HG02588 (cell line): ENCODE data around the gene UCHL5.
"Not testable (repeated sequence)": the region's sequence is repeated elsewhere in the genome, so short reads cannot be mapped to it uniquely, and the experiment has no call there.

Source experiments
- ATAC-seq: cut with Tn5 transposase; IDR thresholded peaks from one replicate; pipeline ENCODE4 v1.9.1; 2021; ENCODE audit warnings: mild to moderate bottlenecking, moderate library complexity; ENCODE audit not compliant: unreplicated experiment

UCHL5 gene

DNA sequence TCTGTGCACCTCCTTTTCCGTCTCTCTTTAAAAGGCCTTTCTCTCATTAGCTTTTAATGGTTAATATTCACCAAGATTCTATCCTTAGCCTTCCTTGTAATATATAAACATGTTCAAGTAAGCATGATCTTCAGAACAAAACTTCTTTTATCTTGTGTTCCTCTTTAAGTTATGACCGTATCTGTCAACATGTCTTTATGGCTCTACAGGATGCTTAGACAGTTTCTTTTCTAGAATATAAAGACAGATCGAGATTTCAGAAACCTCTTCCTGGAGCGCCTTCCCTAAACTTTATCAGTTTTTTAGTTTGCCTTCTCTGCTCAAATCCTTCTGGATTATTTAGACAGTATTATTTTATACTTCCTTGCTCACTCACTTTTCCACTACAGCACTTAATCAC, 7.4 kb upstream of the UCHL5 start:
- no peak for ATAC-seq

DNA sequence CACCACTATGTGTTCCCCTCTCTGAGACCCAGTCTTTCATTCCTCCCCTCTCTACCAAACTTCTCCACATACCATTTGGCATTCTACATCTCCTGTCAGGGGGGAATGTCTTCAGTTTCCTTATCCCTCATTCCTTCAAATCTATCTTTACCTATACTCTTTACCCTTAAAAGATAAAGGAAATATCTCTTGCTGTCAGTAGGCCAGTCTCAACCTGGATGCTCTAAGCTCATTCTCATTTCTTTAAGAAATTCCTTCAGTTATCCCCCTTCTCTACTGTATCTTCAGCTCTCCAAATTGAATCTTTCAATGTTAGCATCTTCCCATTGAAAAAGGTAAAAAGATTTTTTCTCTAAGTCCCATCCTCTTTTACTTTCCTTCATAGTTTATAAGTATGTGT, 6.8 kb upstream of the UCHL5 start:
- no peak for ATAC-seq

DNA sequence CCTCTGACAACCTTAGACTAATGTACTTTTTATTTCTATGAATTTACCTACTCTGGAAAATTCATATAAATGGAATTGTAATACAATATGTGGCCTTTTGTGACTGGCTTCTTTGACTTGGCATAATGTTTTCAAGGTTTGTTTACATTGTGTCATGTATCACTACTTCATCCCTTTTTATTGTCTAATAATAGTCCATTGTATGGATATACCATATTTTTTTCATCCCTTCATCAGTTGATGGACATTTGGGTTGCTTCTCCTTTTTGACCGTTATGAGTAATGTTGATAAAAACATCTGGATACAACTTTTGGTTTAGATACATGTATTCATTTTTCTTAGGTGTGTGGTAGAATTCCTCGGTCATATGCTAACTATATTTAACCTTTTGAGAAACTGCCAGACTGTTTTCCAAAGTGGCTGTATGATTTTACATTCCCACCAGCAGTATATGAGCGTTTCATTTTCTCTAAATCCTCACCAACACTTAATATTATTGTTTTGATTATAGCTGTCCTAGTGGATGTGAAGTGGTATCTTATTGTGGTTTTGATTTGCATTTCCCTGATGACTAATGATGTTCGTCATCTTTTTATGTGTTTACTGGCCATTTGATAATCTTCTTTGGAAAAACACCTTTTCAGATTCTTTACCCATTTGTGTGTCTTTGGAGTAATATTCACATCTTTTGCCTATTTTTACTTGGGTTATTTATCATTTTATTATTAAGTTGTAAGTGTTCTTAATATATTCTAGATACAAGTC, 3.7 kb upstream of the UCHL5 start:
- no peak for ATAC-seq

DNA sequence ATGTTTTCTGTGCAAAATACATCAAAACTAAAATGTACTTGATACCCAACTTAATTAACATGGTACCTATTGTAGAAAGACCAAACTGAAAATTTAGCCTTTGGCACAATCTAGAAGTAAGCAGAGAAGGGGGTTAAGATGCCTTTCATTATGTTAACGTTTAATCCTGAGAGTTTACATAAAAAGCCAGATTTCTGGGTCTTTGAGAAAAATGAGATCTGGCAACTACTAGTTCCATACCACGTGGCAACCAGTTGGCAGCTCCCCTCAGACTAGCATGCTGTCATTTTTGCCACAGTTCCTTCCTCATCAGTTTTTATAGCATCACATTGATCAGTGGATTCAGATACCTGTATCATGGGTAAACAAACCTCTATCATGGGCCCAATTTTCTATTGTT, 1.8 kb upstream of the UCHL5 start:
- no peak for ATAC-seq

DNA sequence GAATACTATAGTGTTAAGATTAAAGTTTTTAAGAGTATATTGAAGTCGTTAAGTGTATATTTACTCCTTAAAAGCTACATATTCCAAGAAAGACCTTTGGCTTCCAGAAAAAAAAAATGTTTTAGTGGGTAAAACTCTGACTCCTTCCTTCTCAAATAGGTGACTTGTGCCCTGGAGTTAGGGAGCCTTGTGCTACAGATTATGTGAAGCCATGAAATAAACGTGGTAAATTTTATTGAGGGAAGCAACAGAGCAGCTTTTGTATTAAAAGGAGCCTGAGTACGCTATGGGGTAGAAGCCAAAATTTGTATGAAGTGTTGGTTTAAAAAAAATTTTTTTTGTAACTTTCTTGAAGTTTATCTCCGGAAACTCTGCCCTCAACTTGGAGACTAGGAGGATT, 1.2 kb upstream of the UCHL5 start:
- ATAC-seq = no peak

DNA sequence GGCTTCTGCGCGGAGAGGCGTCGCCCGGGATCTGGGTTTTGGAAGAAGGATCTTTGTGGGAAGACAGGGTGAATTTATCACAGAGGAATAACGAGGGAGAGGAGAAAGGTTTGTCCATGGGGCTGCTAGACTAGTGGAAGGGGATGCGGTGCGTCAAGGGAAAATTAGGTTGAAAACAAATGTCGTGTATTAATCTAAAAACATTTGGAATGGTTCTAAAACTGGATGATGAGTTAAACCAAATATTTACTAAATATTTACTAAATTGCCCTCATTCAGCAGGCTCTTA, 899 bp upstream of the UCHL5 start:
- ATAC-seq = no peak

DNA sequence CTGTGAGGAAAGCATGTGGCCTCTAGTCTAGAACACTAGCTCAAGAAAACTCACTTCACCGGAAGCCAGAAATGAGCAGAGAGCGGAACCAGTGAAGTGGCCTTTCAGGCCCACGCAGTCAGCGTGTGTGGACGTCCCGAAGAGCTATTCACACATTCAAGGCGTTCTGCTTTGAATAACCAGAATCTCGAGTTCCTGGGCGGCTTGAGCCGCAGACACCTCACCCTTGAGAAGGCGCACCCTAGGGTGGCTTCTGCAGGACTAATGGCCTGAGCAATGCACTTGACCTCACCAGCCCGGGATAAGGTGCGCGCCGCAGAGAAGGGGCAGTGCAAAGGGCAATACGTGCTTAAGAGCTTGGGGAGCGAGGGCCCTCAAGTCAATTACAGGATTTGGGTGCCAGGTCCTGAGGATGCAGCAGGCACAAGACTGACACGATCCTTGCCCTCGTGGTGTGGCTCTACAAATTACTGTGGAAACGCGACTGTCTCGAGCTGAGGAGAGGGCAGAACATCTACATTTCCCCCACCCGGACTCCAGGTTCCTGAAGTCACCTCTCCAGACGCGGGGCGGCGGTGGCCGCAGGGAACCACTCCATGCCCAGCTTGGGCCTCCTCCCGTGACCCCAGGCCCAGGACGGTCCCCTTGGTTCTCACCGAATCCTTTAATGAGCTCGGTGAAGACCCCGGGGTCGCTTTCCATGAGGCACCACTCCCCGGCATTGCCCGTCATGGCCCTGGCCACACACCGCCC, 455 bp downstream of the UCHL5 start:
- ATAC-seq = peak; percentile 44

DNA sequence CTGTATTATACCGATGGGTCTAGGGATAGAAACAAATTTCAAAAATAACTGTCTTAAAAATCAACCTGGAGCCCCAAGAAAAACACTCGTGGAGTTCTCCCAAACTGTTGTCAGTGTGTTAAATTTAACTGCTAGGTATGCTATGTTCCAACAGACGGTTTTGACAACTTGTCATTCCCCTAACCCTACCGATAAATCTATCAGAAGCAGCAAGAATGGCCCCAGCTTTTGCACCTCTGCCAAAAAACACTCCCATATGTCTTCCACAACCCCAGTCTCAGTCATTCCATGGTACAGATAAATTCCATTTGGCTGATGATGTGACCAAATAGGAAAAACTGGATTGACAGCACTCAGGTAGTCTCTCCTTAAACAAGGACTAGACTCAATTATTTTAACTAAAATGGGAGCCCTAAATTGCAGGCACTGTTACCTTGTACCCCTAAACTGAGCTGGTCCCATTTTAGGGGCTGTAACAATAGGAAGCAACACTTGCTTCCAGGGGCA, 4.9 kb downstream of the UCHL5 start:
- no peak for ATAC-seq

DNA sequence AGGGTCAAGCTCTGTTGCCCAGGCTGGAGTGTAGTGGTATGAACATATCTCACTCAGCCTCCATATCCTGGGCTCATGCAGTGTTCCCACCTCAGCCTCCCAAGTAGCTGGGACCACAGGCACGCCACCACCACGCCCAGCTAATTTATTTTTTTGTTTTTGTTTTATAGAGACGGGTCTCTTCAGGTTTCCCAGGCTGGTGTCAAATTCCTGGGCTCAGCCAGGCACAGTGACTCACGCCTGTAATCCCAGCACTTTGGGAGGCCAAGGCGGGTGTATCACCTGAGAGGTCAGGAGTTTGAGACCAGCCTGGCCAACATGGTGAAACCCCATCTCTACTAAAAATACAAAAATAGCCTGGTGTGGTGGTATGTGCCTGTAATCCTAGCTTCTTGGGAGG, 10.2 kb downstream of the UCHL5 start:
- ATAC-seq = not testable (repeated sequence)

DNA sequence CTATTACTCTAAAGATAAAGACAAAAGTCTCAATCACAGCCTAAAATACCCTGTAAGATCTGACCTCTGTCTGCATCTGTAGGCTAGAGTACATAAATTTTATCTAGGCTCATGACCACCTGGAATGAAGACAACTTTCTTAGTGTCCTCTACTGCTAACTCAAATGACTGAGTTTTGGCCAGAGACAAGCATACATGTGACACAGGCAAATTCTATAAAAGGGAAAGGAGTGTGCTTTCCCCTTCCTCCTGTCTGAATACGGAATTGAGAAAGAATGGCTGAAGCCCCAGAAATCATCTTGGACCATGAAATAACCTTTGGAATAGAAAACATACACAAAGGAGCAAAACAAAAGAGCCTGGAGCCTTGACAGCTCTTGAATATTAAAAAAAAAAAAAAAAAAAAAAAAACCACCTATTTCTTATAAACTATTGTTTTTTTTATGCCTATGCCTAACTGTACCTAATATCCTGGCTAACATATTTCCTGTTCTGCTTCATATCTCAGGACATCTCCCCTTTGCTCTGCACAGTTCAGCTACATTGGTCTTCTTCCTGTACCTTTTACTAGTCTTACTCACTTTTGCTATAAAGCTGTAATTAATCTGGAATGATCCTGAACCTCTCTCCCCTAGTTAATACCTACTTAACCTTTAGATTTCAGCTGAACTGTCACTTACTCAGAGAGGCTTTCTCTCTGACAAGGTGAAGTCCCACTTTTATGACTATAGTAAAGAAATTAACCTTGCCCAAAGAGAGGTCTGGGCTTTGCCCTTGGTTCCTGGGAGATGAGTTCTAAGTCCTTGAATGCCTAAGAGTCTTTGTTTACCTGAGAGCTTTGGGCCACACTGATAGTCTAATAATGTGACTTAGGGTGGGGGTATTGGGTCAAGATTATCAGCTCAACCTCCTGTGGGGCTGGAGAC, 16.1 kb downstream of the UCHL5 start:
- ATAC-seq = no peak

DNA sequence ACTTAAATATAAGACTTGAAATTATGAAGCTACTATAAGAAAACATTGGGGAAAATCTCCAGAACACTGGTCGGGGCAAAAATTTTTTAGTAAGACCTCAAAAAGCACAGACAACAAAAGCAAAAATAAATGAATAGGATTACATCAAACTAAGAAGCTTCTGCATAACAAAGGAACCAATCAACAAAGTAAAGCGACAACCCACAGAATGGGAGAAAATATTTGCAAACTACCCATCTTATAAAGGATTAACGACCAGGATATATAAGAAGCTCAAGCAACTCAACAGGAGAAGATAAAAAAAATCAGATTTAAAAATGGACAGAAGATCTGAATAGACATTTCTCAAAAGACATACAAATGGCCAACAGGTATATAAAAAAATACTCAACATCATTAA, 19.1 kb downstream of the UCHL5 start:
- no peak for ATAC-seq

DNA sequence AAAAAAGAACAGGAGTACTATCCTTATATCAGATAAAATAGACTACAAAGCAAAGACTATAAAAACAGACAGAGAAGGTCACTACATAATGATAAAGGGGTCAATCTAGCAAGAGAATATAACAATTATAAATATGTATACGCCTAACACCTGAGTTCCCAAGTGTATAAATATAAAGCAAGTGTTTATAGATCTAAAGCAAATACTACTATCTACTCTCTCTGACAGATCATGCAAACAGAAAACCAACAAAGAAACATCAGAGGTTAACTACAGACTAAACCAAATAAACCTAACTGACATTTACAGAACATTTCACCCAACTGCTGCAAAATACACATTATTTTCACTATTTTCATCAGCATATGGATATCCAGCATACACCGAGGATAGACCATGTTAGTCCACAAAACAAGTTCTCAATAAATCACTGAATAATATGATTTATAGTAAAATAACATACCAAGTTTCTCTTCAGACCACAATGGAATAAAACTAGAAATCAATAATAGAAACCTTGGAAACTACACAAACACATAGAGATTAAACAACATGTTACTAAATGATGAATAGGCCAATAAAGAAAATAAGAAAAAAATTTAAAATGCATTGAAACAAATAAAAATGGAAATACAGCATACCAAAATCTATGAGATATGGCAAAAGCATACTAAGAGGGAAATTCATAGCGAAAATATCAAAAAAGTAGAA, 22.7 kb downstream of the UCHL5 start:
- no peak for ATAC-seq

DNA sequence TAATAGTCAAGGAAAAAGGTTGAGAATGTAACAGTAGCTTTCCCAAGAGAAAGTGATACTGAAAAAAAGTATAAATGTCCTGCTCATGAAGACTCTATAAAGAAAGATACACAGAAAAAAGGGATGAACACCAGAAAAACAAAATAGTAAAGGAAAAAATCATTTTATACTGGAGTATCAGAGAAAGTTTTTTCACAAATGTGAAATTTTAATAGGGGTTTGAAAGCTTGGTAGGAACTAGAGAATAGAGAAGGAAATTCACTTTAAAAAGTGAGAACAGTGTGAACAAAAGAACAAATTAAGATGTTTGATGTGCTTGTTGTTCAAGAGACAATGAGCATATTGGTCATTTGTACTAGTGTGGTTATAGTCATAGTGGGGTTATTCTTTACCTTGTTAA, 25.6 kb downstream of the UCHL5 start:
- ATAC-seq = no peak

DNA sequence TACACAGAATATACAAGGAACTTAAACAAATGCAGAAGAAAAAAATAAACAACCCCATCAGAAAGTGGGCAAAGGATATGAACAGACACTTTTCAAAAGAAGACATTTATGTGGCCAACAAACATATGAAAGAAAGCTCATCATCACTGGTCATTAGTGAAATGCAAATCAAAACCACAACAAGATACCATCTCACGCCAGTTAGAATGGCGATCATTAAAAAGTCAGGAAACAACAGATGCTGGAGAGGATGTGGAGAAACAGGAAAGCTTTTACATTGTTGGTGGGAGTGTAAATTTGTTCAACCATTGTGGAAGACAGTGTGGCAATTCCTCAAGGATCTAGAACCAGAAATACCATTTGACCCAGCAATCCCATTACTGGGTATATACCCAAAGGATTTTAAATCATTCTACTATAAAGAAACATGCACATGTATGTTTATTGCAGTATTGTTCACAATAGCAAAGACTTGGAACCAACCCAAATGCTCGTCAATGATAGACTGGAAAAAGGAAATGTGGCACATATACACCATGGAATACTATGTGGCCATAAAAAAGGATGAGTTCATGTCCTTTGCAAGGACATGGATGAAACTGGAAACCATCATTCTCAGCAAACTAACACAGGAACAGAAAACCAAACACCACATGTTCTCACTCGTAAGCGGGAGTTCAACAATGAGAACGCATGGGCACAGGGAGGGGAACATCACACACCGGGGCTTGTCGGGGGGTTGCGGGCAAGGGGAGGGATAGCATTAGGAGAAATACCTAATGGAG, 26.3 kb downstream of the UCHL5 start:
- not testable (repeated sequence) for ATAC-seq

DNA sequence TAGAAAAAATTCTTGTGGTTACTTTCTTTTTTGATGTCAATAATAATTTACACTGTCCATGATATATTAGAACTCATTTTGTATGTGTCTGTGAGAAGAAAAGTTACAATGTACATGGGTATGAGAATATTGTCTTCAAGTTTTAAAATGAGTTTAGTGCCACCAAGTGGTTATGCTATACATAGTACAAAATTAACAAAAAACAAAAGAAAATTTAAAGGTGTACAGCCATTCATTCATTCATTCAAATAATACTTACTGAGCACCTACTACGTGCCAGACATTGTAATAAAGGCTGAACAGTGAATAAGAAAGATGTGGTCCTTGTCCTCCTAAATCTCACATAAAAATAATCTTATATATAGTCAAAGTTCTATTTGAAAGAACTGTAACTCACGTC, 27.7 kb downstream of the UCHL5 start:
- ATAC-seq = no peak

DNA sequence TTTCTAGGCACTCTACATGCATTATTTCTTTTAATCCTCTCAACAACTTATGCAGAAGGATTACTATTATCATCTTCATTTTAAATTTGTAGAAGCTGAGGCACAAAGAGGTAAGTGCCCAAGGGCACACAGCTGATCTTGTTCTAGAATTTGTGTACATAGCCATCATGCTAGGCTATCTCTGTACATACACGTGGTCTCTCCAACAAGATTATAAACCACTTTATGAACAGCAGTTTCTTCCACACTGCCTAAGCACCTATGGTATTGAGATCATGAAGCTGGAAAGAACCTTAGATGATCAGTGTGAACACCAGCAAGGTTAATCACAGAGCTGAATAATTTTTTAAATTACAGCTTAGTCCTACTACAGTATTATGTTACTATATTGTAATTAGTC, 28.9 kb downstream of the UCHL5 start:
- no peak for ATAC-seq

DNA sequence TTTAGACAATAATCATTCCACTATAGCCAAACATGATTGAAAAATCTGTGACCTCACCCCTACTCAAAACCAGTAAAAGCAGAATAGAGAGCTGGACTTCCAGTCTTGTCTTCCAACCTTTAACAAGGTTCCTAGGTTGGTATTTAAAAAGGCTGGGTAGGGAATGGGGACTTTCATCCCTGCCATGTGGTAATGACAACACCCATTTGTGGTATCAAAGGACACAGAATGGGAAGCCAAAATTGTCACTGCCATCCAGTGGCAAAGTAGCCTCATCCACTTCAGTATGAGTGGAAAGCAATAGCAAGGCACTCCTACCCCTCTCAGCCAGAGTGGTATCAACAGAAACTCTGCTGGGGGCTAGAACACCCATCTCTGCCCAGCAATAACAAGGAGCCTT, 33.9 kb downstream of the UCHL5 start:
- no peak for ATAC-seq

DNA sequence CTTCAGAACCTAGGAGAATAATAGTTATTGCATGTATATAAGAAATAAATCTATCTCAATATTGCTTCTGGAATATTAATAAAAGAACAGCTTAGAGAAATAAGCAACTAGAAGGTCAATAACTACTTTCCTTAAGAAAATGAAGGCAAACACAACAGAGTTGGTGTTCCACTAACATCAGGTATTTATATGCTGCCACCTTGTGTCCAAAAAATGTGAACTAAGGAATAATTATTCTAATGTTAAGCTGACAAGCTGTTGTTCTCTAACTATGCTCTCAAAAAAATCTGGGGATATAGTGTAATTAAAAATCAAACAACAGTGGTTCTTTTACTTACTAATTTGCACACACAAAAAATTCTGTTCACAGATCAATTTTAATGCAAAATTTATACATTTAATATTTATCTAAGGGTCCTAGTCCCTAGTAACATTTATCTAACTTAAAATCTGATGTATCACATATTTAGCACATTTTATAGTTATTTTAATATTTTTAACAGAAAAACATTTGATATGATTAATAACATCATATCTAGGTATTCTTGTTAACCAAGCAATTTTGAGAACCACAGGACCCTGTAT, 39.6 kb downstream of the UCHL5 start:
- peak; percentile 53 for ATAC-seq

DNA sequence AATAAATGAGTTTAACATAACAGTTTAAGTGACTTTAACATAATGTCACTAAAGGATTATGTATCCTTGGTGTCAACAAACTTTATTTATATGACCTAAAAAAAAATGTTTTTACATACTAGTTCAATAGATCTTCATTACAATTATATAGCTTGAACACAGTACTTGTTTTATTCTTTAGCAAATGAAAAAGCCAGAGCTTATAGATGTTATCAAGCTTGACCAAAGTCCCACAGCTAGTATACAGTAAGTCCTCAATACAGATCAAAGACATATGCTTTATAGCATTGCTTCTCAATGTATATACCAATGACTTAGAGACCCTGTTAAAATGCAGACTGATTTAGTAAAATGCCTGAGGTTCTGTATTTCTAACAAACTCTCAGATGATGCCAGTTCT, 42.4 kb downstream of the UCHL5 start:
- ATAC-seq = no peak

DNA sequence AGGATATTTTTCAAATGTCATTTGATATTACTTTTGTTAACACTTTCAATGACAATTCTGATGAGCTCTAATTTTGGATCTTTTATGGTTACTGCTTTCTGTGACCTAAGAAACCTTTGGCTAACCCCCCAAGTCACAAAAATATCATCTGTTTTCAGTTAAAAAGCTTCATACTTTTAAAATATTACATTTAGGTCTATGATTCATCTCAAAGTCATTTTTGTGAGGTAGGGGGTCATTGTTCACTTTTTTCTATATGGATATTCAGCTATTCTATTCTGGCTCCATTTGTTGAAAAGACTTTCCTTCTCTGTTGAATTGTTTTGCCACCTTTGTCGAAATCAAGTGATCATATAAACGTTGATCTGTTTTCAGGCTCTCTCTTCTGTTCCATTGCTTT, 44.8 kb downstream of the UCHL5 start:
- ATAC-seq = no peak
